Heart left ventricle (tissue), 13 donors: Measurements from ENCODE around the gene NHLH1.

Experiments used
- CTCF ChIP-seq, 12 donors: fragments of 200-600 bp; sonication (generic) in 4 of 12; IDR thresholded peaks; one replicate each; pipeline versions ENCODE4 v1.5.0 to v1.8.0; 2018 to 2022; ENCODE audit warnings: antibody characterized with exemption in 12 of 12, mild to moderate bottlenecking in 5 of 12
- POLR2A ChIP-seq, 2 donors: fragments of 450-650 bp; IDR thresholded peaks; one replicate each; pipeline ENCODE4 v1.6.1; 2017; ENCODE audit warnings: antibody characterized with exemption in 2 of 2, mild to moderate bottlenecking in 2 of 2, moderate library complexity in 2 of 2
- donor health status: ischemic (EF 13 %, LVEDD 7.1; RV severe dilation, severe dysfunction).
- donor health status: DM: no; HTN: yes; CAD: no.
- donor health status: DM: no; HTN: no; CAD: no.
- donor health status: ischemic (EF 25% LVEDD 6.9; RV normal size, moderate dysfunction).
- donor health status: ischemic (EF 25% LVEDD 5.7; RV mildly dilated, moderate dysfunction).
- donor health status: ischemic (EF 35%, LVEDD 5.7; RV mildly dilated, moderate dysfunction).
- donor health status: nonischemic (EF 11% LVEDD 7.7; RV severe dilation, severe dysfunction).
- donor health status: DM: yes; HTN: yes; CAD: no.
- donor health status: PGD.
- donor health status: ischemic (EF 29% LVEDD 5.4; RV normal size, mild dysfunction).
- donor health status: nonischemic (EF 23%, LVEDD 6.1; RV moderate dilation, normal function).

GRCh38 chr1:160400646-160401486, 34.0 kb downstream of the NHLH1 start:
- peak in 1 of 12 donors; percentile 1 for TF ChIP-seq CTCF (IDR thresholded peaks at IDR 0.05)
- no peak for TF ChIP-seq POLR2A (IDR thresholded peaks at IDR 0.05)
